HG03457 (cell line): ENCODE results near the gene EPHX1.
"Not testable (repeated sequence)": the region's sequence is repeated elsewhere in the genome, so short reads cannot be mapped to it uniquely, and the experiment has no call there.

Source experiments
- ATAC-seq: cut with Tn5 transposase; IDR thresholded peaks from one replicate; pipeline ENCODE4 v1.9.1; 2021; ENCODE audit warnings: moderate number of reproducible peaks; ENCODE audit not compliant: unreplicated experiment

The EPHX1 gene

DNA sequence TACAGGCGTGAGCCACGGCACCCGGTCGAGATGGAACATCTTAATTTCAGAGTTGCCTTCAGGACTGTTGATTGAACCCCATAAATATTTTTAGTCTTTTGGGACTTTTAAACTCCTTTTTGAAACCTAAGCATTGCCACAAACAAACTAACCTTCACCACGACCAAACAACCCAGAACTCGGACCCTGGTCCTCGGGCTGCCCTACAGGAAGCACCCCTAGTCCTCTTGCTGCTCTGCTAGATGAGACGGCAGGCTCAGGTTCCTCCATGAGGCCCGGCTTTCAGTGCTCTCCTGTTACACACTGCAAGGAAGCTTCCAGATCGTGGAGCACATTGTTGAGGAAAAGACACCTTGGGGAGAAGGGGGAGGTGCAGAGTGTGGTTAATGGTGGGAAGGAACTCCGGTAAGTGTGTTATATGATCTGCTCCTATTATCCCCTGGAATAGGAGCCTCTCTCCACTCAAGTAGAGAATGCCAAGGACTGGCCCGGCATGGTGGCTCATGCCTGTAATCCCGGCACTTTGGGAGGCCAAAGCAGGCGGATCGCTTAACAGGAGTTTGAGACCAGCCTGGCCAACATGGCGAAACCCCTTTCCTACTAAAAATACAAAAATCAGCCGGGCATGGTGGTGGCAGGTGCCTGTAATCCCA is 5.7 kb downstream of the EPHX1 start:
- no peak for ATAC-seq

GRCh38 chr1:225816643-225817538 is 7.0 kb downstream of the EPHX1 start:
- ATAC-seq = no peak

DNA sequence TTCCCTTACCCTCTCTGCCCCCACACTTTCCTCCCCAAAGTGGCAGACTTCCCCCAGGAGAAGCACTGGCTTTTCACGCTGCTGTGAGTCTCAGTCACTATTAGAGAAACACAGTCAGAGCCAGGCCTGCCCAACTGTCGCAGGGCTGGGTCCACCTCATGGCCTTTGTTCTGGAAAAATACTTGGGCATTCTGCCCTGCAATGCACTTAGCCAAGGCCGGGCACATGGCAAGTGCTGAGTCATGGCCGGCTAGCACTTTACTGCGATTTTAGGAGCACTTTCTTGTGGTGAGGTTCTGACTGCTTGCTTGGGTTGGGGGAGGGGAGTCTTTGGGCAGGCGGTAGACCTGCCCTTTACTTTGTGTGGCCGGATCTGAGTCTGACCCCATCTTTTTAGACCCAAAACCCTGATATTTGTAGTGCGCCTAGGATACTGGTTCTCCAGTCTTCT is 7.7 kb downstream of the EPHX1 start:
- ATAC-seq = no peak

- no peak for ATAC-seq
These were observed 8.3 kb downstream of the EPHX1 start for GRCh38 chr1:225818229-225818628.

DNA sequence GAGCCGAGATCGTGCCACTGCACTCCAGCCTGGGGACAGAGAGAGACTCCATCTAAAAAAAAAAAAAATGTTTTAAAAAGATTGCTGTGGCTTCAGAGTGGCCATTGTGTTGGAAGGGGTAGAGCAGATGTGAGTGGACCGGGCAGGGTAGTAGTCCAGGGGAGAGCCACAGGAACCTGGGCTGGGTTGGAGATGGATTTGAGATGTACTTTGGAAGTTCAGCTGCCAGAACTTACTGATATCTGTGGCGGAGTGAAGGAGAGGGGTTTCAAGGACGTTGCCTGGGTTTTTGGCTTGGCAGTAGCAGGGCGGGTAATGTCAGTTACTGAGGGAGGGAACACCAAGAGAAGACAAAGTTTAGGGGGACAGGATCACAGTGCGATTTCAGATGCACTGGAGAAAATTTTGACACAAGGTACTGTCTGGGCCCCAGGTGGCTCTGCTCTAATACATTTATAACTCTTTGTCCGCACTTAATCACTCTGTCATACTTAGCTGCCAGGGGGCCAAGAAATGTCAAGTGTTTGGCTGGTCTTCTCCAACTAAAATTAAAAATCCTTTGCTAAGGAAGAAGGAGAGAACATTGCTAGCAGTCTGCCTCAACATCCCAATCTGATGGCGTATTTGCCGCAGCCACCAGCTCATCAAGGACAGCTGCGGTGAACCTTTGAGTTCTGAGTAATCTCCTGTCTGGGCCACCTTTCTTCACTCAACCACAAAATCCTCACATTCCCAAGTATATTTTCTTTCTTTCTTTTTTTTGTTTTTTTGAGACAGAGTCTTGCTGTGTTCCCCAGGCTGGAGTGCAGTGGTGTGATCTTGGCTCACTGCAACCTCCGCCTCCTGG is 9.6 kb downstream of the EPHX1 start:
- ATAC-seq = no peak

GRCh38 chr1:225820522-225821120 is 10.7 kb downstream of the EPHX1 start:
- ATAC-seq = no peak

GRCh38 chr1:225822655-225823403 is 12.9 kb downstream of the EPHX1 start:
- no peak for ATAC-seq

GRCh38 chr1:225823811-225824261 is 13.9 kb downstream of the EPHX1 start:
- no peak for ATAC-seq

- ATAC-seq = no peak
These were observed 14.6 kb downstream of the EPHX1 start for GRCh38 chr1:225824533-225824941.

DNA sequence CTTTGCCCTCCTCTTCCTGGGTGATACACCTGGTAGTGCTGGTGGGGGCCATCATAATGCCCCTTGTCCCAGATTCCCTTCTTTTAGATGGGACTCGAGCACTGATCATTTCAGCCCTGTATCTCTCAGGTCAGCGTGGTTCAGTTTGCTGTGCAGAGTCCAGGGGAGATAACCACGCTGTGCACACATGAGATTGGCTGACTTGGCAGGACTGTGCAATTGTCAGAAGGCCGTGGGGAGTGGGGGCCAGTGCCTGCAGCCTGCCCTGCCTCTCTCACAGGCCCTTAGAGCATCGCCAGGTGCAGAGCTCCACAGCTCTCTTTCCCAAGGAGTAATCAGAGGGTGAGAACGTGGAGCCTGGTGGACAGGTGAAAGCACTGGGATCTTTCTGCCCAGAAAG is 15.2 kb downstream of the EPHX1 start:
- ATAC-seq = no peak

- no peak for ATAC-seq
These were observed 15.7 kb downstream of the EPHX1 start for GRCh38 chr1:225825607-225826007.

DNA sequence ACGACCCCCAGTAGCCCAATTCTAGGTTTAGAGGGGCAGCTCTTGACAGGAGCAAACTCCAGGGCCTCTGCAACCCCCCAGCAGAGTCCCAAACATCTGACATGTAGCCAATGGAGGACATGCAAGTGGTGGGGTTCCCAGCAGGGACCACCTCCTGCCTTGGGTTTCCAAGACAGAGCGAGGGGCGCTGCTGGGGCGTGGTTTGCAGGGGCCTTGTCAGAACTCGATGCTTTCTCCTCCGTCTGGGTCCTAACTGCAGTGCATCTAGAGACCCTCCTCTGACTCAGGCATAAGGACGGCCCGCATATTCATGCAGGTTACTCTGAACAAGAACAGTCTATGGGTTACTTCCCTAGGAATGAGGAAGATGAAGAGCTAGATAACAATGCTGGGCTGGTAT is 17.2 kb downstream of the EPHX1 start:
- no peak for ATAC-seq

DNA sequence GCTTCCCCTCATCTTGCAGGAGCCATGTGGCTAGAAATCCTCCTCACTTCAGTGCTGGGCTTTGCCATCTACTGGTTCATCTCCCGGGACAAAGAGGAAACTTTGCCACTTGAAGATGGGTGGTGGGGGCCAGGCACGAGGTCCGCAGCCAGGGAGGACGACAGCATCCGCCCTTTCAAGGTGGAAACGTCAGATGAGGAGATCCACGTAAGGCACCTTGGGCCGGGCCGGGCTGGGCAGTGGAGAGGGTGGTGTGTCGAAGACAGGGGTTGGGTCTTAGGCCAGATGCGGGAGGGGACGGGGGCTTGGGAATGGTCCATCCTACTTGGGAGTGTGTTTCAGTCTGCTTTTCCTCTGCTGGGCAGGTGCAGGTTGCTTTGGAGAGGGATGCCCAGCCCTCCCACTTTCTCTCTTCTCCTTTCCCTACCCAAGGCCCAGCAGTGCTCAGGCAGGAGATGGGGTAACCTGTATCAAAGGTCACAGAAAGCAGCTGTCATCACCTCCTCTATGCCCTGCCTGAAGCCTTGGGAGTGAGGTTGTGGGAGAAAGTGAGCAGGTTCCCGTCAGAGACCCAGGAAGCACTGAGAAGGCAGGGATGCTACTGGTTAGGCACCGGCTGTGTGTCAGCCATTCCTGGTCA is 18.9 kb downstream of the EPHX1 start:
- ATAC-seq = no peak

DNA sequence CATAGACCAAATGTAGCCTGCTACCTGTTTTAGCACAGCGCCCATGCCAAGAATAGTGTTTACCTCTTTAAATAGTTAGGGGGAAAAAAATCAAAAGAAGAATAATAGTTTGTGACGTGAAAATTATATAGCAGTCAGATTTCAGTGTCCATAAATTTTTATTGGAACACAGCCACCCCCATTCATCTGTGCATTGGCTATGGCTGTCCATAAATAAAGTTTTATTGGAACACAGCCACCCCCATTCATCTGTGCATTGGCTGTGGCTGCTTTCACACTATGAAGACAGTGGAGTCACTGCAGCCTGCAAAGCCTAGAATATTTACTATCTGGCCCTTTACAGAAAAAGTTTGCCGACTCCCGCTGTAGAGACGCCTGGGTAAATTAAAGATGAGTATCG is 20.9 kb downstream of the EPHX1 start:
- ATAC-seq = no peak

GRCh38 chr1:225834417-225835329 is 24.7 kb downstream of the EPHX1 start:
- ATAC-seq = no peak

- no peak for ATAC-seq
These were observed 25.9 kb downstream of the EPHX1 start for GRCh38 chr1:225835856-225836255.

DNA sequence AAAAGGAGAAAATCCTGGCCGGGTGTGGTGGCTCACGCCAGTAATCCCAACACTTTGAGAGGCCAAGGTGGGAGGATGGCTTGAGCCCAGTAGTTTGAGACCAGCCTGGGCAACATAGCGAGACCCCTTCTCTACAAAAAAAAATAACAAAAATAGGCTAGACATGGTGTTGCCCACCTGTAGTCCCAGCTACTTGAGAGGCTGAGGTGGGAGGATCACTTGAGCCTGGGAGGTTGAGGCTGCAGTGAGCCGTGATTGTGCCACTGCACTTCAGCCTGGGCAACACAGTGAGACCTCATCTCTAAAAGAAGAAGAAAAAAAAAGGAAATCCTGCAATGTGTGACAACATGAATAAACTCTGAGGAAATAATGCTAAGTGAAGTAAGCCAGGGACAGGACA is 26.4 kb downstream of the EPHX1 start:
- ATAC-seq = not testable (repeated sequence)

DNA sequence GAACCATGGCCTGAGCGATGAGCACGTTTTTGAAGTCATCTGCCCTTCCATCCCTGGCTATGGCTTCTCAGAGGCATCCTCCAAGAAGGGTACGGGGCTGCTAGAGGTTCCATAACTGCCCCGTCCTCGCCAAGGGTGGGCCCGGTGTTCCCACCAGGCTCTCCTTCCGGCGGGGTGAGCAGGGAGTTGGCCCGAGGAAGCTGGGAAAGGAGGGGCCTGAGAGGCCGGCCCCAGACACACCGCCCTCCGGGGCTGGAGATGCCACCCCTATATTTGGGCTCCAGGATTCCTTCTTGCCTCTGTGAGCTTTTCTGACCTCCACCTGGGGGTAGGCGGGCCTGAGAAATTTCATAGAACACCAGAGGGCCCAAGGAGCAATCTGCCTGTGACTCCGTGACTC is 28.9 kb downstream of the EPHX1 start:
- ATAC-seq = no peak

DNA sequence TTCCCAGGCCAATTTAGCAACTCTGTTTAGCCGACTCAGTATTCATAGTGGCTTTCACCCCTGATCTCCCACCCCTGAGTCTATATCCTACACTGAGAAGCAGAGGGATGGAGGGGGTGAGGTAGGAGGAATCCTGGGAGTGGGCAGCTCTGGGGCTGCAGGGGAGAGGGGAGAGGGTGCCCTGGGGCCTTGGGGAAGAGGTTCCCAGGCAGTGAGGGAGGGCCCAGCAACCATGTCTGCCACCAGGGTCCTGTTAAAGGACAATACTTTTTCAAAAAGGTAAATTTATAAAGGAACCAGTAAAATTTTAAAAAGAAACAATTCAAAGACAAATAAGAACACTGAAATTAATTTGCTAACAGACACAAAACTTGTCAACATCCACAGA is 30.3 kb downstream of the EPHX1 start:
- no peak for ATAC-seq
